HG02642 (cell line): ENCODE measurements around the gene HMGB1.

ENCODE experiments used
- ATAC-seq: cut with Tn5 transposase; IDR thresholded peaks from one replicate; pipeline ENCODE4 v1.9.1; 2021; ENCODE audit warnings: mild to moderate bottlenecking; ENCODE audit not compliant: unreplicated experiment, poor library complexity

HMGB1 gene

GRCh38 chr13:30406779-30407416, 58.8 kb downstream of the HMGB1 start:
- no peak for ATAC-seq
